OCI-LY3 (cell line): Measurements from ENCODE around the gene NUP62.
A peak's percentile ranks its signal among the peaks of the same experiment; 100 is the strongest.

ENCODE experiments used
- H2AFZ ChIP-seq: fragments of 200-600, 300-600 bp; shearing (Covaris generic); 2 replicates; pipeline ENCODE4 v1.6.0; 2014; ENCODE audit warnings: antibody characterized with exemption, low read depth, low read length
- H3K27ac ChIP-seq: fragments of 200-600, 300-600 bp; sonication (generic); 2 replicates; pipeline ENCODE4 v1.5.1; 2014; ENCODE audit warnings: mild to moderate bottlenecking, low read length, moderate library complexity, mixed read lengths
- H3K27me3 ChIP-seq: fragments of 200-600, 300-600 bp; sonication (generic); 2 replicates; pipeline ENCODE4 v1.6.1; 2014; ENCODE audit warnings: low read depth, low read length, mixed read lengths
- H3K36me3 ChIP-seq: fragments of 200-600, 300-600 bp; sonication (generic); replicated peaks from 2 replicates; pipeline ENCODE3; 2014; ENCODE audit warnings: low read depth, low read length, mixed read lengths
- H3K4me1 ChIP-seq: fragments of 300-600, 200-600 bp; sonication (generic); 2 replicates; pipeline ENCODE4 v1.6.1; 2014; ENCODE audit warnings: low read length, mixed read lengths
- H3K4me2 ChIP-seq: fragments of 200-600, 300-600 bp; sonication (generic); 2 replicates; pipeline ENCODE4 v1.6.1; 2014; ENCODE audit warnings: low read length, mixed read lengths
- H3K4me3 ChIP-seq: fragments of 300-600, 200-600 bp; sonication (generic); 2 replicates; pipeline ENCODE4 v1.5.1; 2014; ENCODE audit warnings: antibody characterized with exemption, mild to moderate bottlenecking, low read length, moderate library complexity
- H3K79me2 ChIP-seq: fragments of 300-600, 200-600 bp; shearing (Covaris generic); 2 replicates; pipeline ENCODE4 v1.6.1; 2014; ENCODE audit warnings: mild to moderate bottlenecking, low read length, mixed read lengths
- H3K9ac ChIP-seq: fragments of 300-600, 200-600 bp; shearing (Covaris generic); 2 replicates; pipeline ENCODE4 v1.6.0; 2014; ENCODE audit warnings: mild to moderate bottlenecking, low read length, moderate library complexity
- H3K9me3 ChIP-seq: fragments of 200-600, 300-600 bp; shearing (Covaris generic); 2 replicates; pipeline ENCODE4 v1.6.1; 2014; ENCODE audit warnings: low read length, mixed read lengths; ENCODE audit not compliant: insufficient read depth
- H4K20me1 ChIP-seq: fragments of 200-600, 300-600 bp; sonication (generic); 2 replicates; pipeline ENCODE4 v1.6.1; 2016; ENCODE audit warnings: low read length, mixed read lengths; ENCODE audit not compliant: insufficient read depth
- EZH2phosphoT487 ChIP-seq: fragments of 200-600 bp; shearing (Covaris generic); IDR thresholded peaks from 2 replicates; pipeline ENCODE4 v1.6.1; 2018; ENCODE audit warnings: antibody characterized with exemption, mixed run types, low read depth
- TF ChIP-seq, protein P1 (sequence below): fragments of 200-600, 300-600 bp; sonication (generic); IDR thresholded peaks from 2 replicates; pipeline ENCODE4 v1.5.1; 2014; ENCODE audit warnings: antibody characterized with exemption, low read length, low read depth

NUP62 gene

DNA sequence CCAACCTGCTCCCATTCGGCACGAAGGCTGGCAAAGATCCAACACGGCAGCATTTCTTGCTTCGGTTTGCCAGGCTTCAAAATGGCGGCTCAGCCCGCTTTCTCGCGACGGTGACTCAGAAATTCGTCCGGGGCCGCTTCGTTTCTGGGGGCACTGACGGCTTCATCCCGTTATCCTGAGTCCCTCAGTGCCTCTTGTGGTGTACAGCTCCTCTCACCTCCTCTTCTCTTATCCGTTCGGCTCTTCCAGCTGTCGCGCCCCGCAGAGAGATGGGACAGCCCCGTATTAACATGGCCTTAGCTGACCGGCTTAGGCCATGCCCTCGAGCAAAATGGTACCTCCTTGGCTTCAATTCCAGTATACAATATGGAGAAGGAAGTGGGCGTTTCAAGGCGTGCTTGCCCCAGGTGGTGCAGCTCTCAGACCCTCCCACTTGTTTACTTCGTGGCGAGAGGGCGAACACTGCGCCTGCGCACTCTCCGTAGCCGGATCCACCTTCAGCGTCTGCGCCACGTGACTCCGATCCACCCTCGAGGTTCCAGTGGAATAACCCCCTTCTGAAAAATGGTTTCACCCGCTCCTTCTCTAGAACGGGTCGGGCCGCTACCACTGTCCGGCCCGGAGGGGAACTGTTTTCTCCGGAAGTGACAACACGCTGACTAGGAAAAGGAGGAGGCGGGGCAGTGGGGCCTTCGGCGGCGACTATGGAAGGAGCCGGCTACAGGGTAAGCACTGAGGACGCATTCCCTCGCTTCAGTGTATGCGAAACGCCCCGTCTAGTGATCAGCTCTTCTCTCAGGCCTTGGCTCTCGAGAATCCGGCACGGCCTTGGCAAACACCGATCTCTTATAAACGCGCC, 52.1 kb downstream of the NUP62 start, which contains the start of the genes AKT1S1 and TBC1D17:
AKT1S1 (minus strand) TSS at position 336 of the 859 bp plus-strand sequence. CDS start 4,060 bp downstream, outside the sequence.
TBC1D17 (plus strand) TSS at position 683 of the 859 bp plus-strand sequence; CDS start at position 705, 22 bp downstream.
- H3K36me3 ChIP-seq: peaks cover 31% of the 10 kb centered on the region
- TF ChIP-seq, protein P1, sequence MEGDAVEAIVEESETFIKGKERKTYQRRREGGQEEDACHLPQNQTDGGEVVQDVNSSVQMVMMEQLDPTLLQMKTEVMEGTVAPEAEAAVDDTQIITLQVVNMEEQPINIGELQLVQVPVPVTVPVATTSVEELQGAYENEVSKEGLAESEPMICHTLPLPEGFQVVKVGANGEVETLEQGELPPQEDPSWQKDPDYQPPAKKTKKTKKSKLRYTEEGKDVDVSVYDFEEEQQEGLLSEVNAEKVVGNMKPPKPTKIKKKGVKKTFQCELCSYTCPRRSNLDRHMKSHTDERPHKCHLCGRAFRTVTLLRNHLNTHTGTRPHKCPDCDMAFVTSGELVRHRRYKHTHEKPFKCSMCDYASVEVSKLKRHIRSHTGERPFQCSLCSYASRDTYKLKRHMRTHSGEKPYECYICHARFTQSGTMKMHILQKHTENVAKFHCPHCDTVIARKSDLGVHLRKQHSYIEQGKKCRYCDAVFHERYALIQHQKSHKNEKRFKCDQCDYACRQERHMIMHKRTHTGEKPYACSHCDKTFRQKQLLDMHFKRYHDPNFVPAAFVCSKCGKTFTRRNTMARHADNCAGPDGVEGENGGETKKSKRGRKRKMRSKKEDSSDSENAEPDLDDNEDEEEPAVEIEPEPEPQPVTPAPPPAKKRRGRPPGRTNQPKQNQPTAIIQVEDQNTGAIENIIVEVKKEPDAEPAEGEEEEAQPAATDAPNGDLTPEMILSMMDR: no peak
- TF ChIP-seq EZH2phosphoT487: no peak
- peak within 1 kb of the TSS; percentile 95 for H3K9ac ChIP-seq
- H3K79me2 ChIP-seq: peaks cover 33% of the 10 kb centered on the region
- no peaks in the 10 kb centered on the region; the same call in 1 of the 2 replicates for H4K20me1 ChIP-seq
- H3K4me3 ChIP-seq: peak within 1 kb of the TSS; percentile 88
- peak within 1 kb of the TSS; percentile 77 for H2AFZ ChIP-seq
- peaks cover 20% of the 10 kb centered on the region for H3K4me1 ChIP-seq
- H3K4me2 ChIP-seq: peak within 1 kb of the TSS; percentile 88
- no peaks in the 10 kb centered on the region for H3K27me3 ChIP-seq
- H3K27ac ChIP-seq: peak within 1 kb of the TSS; percentile 85
- H3K9me3 ChIP-seq: no peaks in the 10 kb centered on the region

DNA sequence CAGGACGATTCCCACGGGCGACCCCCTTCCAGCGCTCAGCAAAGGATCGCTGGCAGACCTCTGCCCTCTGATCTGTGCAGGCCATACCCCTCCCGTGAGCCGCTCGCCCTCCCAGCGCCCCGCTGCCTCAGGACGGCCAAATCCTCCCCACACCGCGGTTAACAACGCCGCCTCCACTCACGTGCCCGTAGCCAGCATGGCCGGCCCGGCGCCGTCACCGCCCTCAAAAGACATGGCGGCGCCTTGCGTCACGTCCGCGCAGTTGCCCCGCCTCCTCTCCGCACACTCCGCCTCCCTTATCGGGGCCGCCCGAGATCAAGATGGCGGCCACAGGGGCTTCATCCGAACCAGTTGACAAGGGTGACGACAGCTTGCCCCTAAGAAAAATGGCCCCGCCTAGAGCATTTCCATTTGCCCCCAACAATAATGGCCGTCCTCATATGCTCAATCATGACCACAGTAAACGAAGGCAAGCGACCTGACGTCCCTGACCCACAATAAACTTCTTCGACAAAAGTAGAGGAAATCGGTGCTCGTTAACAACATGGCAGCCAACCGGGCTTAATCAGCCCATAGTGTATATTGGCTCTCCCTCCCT, 52.8 kb downstream of the NUP62 start:
- Histone ChIP-seq H3K4me2 (peak overlapping the region; percentile 88), H3K36me3 (peaks cover 23% of the 10 kb centered on the region)

DNA sequence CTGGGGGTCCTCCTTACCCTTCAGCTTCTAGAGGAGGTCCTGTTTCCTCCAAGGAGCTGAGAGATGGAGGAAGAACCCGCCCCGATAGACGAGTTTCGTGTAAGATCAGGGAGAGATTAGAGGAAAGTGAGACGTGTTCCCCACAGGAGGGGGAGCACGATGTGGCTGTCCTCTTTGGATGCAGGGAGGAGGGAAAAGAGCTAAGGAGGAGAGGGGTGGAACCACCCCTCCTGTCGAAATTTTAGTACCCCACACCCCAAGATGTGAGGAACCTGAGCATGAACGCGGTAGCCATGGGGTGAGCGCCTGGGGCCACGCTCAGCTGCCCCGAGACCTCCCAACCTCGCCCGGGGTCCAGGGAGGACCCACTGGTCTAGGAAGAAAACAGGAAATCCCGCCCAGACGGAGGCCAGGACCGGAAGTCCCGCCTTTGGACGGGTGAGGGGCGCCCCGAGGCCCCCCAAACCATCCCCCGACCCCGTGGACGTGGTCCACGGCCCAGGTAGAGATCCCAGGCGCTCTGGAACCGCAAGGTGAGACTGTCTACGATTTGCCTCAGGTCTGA, 53.4 kb downstream of the NUP62 start:
- H3K9me3 ChIP-seq: no peaks in the 10 kb centered on the region
- H3K79me2 ChIP-seq: peaks cover 33% of the 10 kb centered on the region
- peaks cover 18% of the 10 kb centered on the region for H3K36me3 ChIP-seq
- no peaks in the 10 kb centered on the region; the same call in 1 of the 2 replicates for H4K20me1 ChIP-seq
- peak overlapping the region; percentile 95 for H3K9ac ChIP-seq
- peak overlapping the region; percentile 88 for H3K4me3 ChIP-seq
- H3K4me2 ChIP-seq: peak overlapping the region; percentile 88
- H3K27me3 ChIP-seq: no peaks in the 10 kb centered on the region
- peak overlapping the region; percentile 58; the same call in 1 of the 2 replicates for H2AFZ ChIP-seq
- peaks cover 20% of the 10 kb centered on the region for H3K4me1 ChIP-seq
- TF ChIP-seq EZH2phosphoT487: no peak
- TF ChIP-seq, protein P1: no peak
- peak overlapping the region; percentile 85 for H3K27ac ChIP-seq

More for the DNA sequence above, 52.8 kb downstream of the NUP62 start:
- Histone ChIP-seq H4K20me1 (no peaks in the 10 kb centered on the region; the same call in 1 of the 2 replicates), H3K27me3 (no peaks in the 10 kb centered on the region), H3K4me3 (peak overlapping the region; percentile 88), H3K9ac (peak overlapping the region; percentile 95), H3K27ac (peak overlapping the region; percentile 85), H3K4me1 (peaks cover 20% of the 10 kb centered on the region), H2AFZ (peak overlapping the region; percentile 77), H3K9me3 (no peaks in the 10 kb centered on the region), H3K79me2 (peaks cover 33% of the 10 kb centered on the region)
- TF ChIP-seq, protein P1: no peak
- no peak for TF ChIP-seq EZH2phosphoT487
